22Rv1 (cell line): ENCODE measurements around the gene PCGF5.

Experiments
- H3K27ac ChIP-seq: fragments of 450-650 bp; 2 replicates; pipeline ENCODE4 v1.5.1; 2017
- ZFX ChIP-seq: fragments of 450-650 bp; IDR thresholded peaks from 2 replicates; pipeline ENCODE4 v1.6.1; 2017; ENCODE audit warnings: antibody characterized with exemption, borderline replicate concordance
- TF ChIP-seq, protein P1 (sequence below): fragments of 450-650 bp; IDR thresholded peaks from 2 replicates; pipeline ENCODE4 v1.5.1; 2017; ENCODE audit warnings: mild to moderate bottlenecking

Gene PCGF5

DNA sequence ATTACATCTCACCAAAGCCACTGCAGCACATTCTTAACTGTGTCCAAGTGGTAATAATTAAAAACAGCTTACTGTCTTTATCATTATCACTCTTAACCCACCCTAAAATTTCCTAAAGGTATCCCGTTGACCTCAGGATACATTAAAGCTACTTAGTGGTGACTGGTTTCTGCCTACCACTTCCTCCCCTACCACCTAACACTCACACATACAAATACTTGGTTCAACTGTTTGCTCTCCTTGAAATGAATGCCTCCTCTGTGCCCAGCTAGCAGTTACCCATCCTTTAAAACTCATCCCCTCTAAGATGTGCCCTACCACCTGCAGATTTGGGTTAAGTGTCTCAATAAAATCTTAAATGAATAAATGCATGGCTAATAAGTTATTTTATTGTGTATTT is 7.1 kb downstream of the PCGF5 start:
- TF ChIP-seq, protein P1, sequence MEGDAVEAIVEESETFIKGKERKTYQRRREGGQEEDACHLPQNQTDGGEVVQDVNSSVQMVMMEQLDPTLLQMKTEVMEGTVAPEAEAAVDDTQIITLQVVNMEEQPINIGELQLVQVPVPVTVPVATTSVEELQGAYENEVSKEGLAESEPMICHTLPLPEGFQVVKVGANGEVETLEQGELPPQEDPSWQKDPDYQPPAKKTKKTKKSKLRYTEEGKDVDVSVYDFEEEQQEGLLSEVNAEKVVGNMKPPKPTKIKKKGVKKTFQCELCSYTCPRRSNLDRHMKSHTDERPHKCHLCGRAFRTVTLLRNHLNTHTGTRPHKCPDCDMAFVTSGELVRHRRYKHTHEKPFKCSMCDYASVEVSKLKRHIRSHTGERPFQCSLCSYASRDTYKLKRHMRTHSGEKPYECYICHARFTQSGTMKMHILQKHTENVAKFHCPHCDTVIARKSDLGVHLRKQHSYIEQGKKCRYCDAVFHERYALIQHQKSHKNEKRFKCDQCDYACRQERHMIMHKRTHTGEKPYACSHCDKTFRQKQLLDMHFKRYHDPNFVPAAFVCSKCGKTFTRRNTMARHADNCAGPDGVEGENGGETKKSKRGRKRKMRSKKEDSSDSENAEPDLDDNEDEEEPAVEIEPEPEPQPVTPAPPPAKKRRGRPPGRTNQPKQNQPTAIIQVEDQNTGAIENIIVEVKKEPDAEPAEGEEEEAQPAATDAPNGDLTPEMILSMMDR: no peak
- no peak for TF ChIP-seq ZFX
- no peak overlapping the region for H3K27ac ChIP-seq

DNA sequence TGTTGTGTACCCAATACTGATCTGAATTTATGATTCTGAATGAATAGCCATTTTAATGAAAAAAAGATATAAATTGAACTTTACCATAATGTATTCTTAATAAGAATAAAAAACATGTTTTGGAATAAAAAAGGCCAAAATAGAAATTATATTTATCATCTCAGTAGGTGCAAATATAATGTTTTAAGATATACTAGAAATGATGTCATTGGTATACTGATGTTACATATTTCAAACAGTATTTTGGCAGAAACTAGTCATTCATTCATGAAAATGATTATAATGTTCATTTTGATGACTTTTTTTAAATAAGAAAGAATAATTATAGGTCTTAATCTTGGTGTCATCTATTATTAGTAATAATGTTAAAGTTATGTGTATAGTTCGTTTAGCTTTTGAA is 9.2 kb downstream of the PCGF5 start:
- TF ChIP-seq ZFX: no peak
- TF ChIP-seq, protein P1: no peak
- no peak overlapping the region for H3K27ac ChIP-seq

DNA sequence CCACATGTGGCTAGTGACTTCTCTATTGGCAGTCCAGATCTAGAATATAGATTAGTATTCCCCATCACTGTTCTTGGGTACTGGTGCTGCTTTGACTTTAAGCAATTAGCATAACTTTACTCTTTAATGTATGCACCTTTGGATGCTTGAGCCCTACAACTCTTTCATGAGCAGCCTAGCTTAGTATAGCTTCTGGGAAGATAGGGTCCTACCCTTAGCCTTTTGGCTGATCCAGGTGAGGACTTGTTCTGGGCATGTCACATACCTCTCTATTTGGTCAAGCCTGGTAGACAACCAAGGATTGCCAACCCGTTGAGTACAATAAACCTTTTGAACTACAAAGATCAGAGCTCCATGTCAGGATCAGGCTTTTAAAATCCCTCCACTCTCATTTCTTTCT is 17.7 kb downstream of the PCGF5 start:
- no peak overlapping the region for H3K27ac ChIP-seq
- TF ChIP-seq, protein P1: no peak
- no peak for TF ChIP-seq ZFX

DNA sequence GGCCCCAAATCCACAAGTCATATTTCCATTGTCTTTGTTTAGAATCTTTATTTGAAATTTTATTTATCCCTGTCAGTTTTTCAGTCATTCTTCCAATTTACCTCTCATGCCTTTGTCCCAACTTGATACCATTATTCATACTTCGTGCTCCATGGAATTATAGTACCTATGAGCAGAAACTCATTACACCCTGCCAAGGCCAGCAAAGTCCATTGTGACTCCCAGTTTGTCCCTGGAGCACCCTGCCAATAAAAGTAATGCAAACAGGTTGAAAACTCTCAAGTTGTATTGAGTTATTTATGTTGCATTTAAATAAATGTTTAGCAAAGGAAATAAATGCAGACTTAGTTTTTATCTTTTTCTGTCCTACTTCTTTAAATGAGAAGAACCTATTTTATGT is 19.3 kb downstream of the PCGF5 start:
- TF ChIP-seq ZFX: no peak
- TF ChIP-seq, protein P1: no peak
- H3K27ac ChIP-seq: no peak overlapping the region

DNA sequence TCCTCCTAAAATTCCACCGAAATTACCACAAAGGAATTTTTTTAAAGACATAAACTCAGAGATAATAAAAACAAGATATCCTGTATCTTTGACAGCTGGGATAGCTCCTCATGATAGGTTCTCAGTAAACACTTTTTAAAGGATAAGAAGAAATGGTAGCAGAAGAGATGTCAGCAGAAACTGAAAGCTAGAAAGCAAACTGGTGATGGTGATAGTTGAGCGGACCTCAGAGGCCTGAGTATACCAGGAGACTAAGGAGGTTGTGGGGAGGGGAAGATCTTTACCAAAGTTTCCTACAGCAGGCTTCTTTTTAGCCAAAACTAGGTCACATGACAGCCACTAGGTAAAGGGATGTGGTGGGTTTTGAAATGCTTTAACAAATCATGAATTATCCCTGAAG is 22.5 kb downstream of the PCGF5 start:
- TF ChIP-seq, protein P1: no peak
- H3K27ac ChIP-seq: no peak overlapping the region

DNA sequence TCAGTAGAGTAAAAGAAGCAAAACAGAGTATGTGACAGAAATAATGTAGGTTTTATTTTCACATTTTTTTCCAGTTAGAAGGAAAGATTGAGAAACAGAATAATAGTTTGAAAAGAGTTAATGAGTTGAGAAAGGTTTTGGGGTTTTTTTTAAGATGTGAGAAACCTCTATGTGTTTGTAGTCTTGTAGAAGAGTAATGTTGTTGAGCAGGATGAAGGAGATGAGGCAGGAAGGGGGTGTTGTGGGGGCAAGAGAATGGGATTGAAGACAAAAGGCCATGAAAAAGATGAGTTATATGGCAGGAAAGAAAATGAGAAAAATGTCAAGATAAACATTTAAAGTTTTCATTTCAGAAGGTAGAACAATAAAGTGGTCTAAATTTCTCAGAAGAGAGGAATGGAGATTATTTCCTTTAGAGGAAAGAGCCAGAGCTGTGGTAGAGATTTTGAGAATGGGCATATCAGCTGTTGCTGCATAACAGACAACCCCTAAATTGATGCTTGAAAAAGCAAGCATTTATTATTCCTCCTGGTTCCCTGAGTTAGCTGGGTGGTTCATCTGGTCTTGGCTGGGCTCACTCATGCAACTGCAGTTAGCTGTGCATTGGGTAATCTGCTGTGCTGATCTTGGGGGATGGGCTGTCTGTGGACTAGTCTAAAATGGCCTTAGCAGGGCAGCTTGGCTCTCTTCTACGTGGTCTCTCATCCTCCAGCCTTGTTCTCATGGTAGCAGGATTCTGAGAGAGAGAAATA is 27.1 kb downstream of the PCGF5 start:
- TF ChIP-seq, protein P1: no peak
- no peak for TF ChIP-seq ZFX
- no peak overlapping the region for H3K27ac ChIP-seq

DNA sequence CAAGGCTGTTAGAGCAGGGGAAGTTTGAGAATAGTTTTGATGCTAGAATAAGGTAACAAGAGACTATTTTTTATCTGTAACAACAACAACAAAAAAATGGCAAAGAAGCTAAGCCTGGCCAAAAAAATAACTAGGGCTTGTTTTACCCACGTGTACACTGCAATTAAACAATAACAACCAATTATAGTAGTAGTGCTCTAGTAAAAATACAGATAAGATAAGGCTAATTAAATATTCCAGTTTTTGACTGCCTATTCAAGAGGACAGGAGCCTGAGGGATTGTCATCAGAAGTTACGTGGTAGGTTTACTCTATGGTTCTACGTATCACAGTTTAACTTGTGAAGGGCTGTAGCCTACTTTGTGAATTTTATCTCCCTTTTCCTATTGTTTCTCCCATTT is 29.2 kb downstream of the PCGF5 start:
- TF ChIP-seq, protein P1: no peak
- no peak for TF ChIP-seq ZFX
- H3K27ac ChIP-seq: peak overlapping the region; percentile 24
